Thyroid gland (tissue), 4 donors: ENCODE measurements around the gene KIAA1614.

Experiments used
- POLR2A ChIP-seq, 2 donors: fragments of 450-650 bp; IDR thresholded peaks; one replicate each; pipeline ENCODE4 v1.6.1; 2017; ENCODE audit warnings: antibody characterized with exemption in 2 of 2, mild to moderate bottlenecking in 2 of 2, moderate library complexity in 1 of 2
- TF ChIP-seq, protein P1 (sequence below), 6 experiments: fragments of 200-600 bp in 3 of 6; fragments of 450-650 bp in 3 of 6; sonication (generic) in 3 of 6; IDR thresholded peaks; one replicate each; pipeline ENCODE4 v1.5.1; 2016 to 2019; ENCODE audit warnings: antibody characterized with exemption in 6 of 6, mild to moderate bottlenecking in 2 of 6, inconsistent platforms in 1 of 6, moderate library complexity in 1 of 6

DNA sequence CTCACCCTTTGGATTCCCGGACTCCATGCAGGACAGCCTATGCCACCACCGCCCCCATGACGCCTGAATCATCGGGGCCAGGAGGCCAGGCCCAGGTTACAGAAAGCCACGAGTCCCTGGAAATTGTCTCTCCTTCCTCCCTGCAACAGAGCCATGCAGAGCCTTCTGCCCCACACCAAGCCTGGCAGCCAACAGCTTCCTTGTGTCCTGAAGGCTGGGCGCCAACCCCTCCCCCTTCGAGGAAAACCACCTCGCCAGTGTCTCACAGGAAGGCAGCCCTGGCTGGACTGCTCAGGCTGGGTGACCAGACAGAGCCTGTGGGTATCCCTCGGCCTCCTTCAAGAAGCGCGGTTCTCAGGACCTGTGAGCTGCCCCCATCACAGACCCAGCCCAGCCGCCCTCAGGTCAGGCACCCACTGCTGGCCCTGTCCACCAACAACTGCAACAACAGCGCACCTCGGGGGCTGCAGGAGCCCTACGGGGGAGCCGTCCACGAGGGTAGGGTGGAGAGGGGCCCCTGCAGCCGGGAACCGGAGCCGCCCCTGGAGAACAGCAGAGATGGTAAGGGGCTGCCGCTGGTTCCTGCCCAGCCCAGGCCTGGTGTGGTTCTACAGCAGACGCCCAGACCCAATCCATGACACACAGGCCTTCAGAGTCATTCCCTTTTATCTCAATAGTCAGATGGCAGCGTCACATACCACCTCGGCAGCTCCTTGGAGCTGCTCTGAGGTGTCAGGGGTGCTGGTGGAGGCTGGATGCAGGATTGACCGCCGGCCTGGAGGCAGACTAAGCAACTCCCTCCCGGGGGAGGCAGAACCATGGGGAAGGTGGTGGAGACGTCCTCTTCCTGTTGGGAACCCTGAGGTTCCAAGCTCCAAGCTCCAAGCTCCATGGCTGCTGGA lies 23.7 kb downstream of the KIAA1614 start:
- TF ChIP-seq, protein P1, sequence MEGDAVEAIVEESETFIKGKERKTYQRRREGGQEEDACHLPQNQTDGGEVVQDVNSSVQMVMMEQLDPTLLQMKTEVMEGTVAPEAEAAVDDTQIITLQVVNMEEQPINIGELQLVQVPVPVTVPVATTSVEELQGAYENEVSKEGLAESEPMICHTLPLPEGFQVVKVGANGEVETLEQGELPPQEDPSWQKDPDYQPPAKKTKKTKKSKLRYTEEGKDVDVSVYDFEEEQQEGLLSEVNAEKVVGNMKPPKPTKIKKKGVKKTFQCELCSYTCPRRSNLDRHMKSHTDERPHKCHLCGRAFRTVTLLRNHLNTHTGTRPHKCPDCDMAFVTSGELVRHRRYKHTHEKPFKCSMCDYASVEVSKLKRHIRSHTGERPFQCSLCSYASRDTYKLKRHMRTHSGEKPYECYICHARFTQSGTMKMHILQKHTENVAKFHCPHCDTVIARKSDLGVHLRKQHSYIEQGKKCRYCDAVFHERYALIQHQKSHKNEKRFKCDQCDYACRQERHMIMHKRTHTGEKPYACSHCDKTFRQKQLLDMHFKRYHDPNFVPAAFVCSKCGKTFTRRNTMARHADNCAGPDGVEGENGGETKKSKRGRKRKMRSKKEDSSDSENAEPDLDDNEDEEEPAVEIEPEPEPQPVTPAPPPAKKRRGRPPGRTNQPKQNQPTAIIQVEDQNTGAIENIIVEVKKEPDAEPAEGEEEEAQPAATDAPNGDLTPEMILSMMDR (IDR thresholded peaks at IDR 0.05): no peak
- TF ChIP-seq POLR2A (IDR thresholded peaks at IDR 0.05): no peak
